Measurements from ENCODE around the gene FA2H. TPM values are rescaled to one million over a fixed set of nuclear protein-coding genes. Genes with fewer than 3 reads are reported as not detected.
A peak's percentile ranks its signal among the peaks of the same experiment; 100 is the strongest.
"Not testable (repeated sequence)": the region's sequence is repeated elsewhere in the genome, so short reads cannot be mapped to it uniquely, and the experiment has no call there.

FA2H gene
- total and polyA plus RNA-seq, 2 donors = 0.26 to 2.7 TPM

DNA sequence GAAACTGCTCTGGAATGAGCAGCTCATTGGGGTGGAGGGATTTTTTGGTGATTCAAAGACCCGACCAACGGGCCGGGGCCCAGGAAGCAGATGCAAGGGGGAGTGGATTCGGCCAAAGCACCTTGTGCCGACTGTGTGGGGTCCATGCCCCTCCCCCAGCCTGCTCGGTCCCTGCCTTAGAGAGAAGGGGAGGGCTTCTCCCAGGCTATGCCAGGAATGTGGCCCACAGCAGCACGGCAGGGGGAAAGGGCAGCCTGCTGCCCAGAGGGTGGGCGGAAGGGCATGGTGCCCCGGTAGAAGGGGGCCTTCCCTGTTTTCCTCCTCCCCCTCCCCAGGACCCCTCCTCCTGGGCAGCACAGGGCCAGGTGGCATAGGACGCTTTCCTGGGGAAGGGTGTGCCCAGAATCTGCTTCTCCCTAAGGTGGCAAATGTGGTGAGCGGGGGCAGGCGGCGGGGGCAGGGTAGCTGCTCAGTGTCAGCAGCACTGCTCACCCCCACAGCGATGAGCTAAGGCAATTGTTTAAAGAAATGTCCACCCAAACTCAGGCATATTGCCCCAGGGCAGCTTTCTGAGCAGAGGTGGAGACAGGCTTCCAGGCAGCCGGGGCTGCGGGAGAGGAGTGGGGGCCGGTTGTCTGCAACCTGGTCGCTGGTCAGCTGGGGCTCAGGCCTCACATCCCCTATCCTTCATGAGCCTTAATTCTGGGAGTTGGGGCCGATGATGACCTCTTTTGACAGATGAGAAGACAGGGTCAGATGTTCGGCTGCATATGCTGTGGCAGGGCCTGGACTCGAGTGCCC is 40.1 kb downstream of the FA2H start:
- whole genome bisulfite sequencing = 54% methylated on average over 21 of the region's 21 CpGs
- DNase-seq (ENCODE audit: extremely low spot score) = no peak
- H3K4me3 ChIP-seq (ENCODE audit: low read depth, low read length) = no peak overlapping the region

GRCh38 chr16:74732707-74733350 is 41.8 kb downstream of the FA2H start:
- DNase-seq (ENCODE audit: extremely low spot score) = no peak
- H3K27ac ChIP-seq (ENCODE audit: low read depth) = no peak overlapping the region
- H3K4me3 ChIP-seq (ENCODE audit: low read depth, low read length) = no peak overlapping the region
- whole genome bisulfite sequencing = 91% methylated on average over 15 of the region's 15 CpGs
- H3K4me1 ChIP-seq (ENCODE audit: insufficient read depth) = no peaks in the 10 kb centered on the region
- no peaks in the 10 kb centered on the region for H3K36me3 ChIP-seq (ENCODE audit: insufficient read depth)

More for the DNA sequence above, 40.1 kb downstream of the FA2H start:
- H3K27ac ChIP-seq (ENCODE audit: low read depth) = no peak overlapping the region
- H3K4me1 ChIP-seq (ENCODE audit: insufficient read depth) = no peaks in the 10 kb centered on the region
- H3K36me3 ChIP-seq (ENCODE audit: insufficient read depth) = no peaks in the 10 kb centered on the region

DNA sequence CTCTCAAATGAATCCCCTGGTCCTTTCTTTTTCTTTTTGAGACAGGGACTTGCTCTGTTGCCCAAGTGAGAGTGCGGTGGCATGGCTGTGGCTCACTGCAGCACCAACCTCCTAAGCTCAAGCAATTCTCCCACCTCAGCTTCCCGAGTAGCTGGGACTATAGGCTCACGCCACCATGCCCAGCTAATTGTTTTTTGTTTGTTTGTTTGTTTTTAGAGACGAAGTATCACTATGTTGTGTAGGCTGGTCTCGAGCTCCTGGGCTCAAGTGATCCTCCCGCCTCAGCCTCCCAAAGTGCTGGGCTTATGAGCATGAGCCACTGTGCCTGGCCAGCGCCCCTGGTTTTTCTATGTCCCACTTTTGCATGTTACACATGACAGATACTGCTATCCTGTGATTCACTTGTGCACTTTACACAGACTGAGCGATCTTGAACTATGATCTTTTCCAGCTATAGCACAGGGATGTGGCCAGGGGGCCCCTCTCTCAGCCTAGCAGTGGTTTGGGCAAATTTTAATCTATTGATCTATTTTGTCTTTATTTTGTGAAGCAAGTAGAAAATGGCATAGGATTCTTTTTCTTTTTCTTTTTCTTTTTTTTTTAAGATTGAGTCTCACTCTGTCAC is 42.7 kb downstream of the FA2H start:
- H3K4me3 ChIP-seq (ENCODE audit: low read depth, low read length) = no peak overlapping the region
- no peak for DNase-seq (ENCODE audit: extremely low spot score)
- H3K27ac ChIP-seq (ENCODE audit: low read depth) = no peak overlapping the region
- no peaks in the 10 kb centered on the region for H3K4me1 ChIP-seq (ENCODE audit: insufficient read depth)
- no peaks in the 10 kb centered on the region for H3K36me3 ChIP-seq (ENCODE audit: insufficient read depth)
- 86% methylated on average over 8 of the region's 8 CpGs for WGBS

DNA sequence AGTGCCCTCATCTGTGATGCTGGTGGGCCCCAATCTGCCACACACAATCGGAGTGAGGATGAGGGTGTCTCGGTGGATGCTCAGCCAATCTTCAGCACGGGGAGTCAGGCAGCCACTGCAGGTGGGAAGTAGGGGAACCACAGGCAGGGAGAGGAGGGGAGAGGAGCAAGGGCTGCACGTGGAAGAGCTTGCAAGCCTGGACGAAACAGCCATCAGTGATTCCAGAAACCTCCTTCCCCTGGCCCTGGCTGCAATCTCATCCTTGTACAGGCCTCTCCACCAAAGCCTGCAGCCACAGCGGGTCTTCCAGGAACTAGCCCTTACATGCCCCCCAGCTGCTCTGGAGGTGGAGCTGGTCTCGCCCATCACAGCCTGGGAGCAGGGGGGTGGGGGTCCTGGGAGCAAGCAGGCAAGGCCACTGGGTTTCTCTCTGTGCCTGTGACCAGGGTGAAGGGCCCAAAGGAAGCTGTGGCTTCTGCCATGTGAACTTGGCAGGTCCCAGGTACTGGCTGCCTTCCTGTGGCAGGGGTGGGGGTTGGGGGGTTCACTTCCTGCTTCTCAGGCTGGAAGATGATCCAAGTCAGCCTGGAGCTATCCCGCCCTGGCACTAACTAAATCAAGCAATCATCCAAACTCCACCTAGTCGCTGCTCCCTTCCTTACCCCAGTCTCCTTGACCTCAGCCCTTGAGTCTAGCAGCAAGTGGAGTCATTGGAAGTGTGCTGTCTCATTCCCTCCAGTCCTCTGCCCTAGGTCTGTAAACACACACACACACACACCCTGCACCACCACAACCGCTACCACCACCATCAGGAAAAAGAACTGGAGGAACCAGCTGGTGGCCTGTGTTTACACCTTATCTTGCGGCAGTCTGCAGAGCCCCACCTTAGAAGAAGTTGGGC is 44.6 kb downstream of the FA2H start:
- Histone ChIP-seq H3K27ac (ENCODE audit: low read depth) (peak overlapping the region; percentile 55), H3K4me1 (ENCODE audit: insufficient read depth) (no peaks in the 10 kb centered on the region), H3K4me3 (ENCODE audit: low read depth, low read length) (no peak overlapping the region), H3K36me3 (ENCODE audit: insufficient read depth) (no peaks in the 10 kb centered on the region)
- 49% methylated on average over 11 of the region's 11 CpGs for WGBS
- no peak for DNase-seq (ENCODE audit: extremely low spot score)

- no peaks in the 10 kb centered on the region for H3K36me3 ChIP-seq (ENCODE audit: insufficient read depth)
- no peaks in the 10 kb centered on the region for H3K4me1 ChIP-seq (ENCODE audit: insufficient read depth)
- no peak overlapping the region for H3K4me3 ChIP-seq (ENCODE audit: low read depth, low read length)
- no peak for DNase-seq (ENCODE audit: extremely low spot score)
- no peak overlapping the region for H3K27ac ChIP-seq (ENCODE audit: low read depth)
- WGBS = 95% methylated on average over 4 of the region's 4 CpGs
These were observed 46.7 kb downstream of the FA2H start for GRCh38 chr16:74727903-74728302.

DNA sequence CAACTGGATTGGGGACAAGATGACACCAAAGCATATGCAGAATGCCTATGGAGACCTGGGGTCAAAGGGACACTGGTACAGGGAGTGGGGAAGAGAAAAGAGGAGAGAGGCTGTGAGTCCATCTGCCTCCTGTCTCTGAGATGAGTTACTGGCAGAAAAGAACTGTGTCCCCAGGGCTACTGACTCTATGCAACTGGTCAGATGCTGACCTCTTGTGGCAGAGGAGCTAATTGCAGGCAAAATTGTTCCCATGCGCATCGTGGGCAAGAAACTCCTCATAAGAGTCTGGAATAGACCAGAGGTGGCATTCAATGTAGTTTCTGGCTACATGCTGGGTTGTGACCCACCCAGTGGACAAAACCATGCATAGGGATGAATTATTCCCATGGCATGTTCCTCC is 47.9 kb downstream of the FA2H start:
- Histone ChIP-seq H3K4me1 (ENCODE audit: insufficient read depth) (no peaks in the 10 kb centered on the region), H3K36me3 (ENCODE audit: insufficient read depth) (no peaks in the 10 kb centered on the region), H3K27ac (ENCODE audit: low read depth) (no peak overlapping the region), H3K4me3 (ENCODE audit: low read depth, low read length) (no peak overlapping the region)
- 65% methylated on average over 2 of the region's 2 CpGs for WGBS
- DNase-seq (ENCODE audit: extremely low spot score) = no peak

- Histone ChIP-seq H3K36me3 (ENCODE audit: insufficient read depth) (no peaks in the 10 kb centered on the region), H3K4me1 (ENCODE audit: insufficient read depth) (no peaks in the 10 kb centered on the region), H3K4me3 (ENCODE audit: low read depth, low read length) (no peak overlapping the region), H3K27ac (ENCODE audit: low read depth) (no peak overlapping the region)
- no peak for DNase-seq (ENCODE audit: extremely low spot score)
- WGBS = 89% methylated on average over 12 of the region's 12 CpGs
These were observed 48.8 kb downstream of the FA2H start for GRCh38 chr16:74725651-74726455.

DNA sequence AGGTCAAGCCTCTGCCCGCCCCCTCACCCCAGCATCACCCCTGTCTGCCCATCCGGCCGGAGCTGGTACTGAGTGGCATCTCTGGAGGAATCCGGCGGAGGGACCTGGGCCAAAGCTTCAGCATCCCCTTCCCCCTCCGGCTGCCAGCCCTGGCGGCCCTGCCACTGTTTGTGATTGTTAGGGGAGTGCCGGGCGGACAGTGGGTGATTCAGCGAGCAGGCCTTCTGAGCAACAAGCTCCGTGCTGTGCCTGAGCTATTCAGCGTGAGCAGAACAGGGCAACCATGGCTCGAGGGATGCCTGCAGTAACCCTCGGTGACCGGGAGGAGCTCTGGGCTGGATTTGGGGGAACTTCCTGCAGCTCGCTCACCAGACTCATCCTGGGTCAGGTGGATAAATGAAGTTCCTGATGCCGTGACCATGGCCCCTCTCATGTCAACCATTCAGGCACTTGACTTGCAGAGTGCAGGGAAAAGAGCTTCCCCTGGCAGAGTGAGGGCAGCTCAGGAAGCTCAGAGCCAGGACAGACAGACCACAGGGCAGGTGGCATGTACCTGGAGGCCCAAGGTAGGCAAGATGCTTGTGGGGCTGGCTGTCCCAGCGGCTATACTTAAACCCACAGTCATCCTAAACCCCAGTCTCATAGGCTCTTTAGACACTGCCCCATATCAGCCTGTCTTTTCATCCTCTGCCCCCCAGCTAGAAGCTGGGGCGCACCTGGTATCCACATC is 49.6 kb downstream of the FA2H start:
- Histone ChIP-seq H3K36me3 (ENCODE audit: insufficient read depth) (no peaks in the 10 kb centered on the region), H3K27ac (ENCODE audit: low read depth) (no peak overlapping the region), H3K4me1 (ENCODE audit: insufficient read depth) (no peaks in the 10 kb centered on the region), H3K4me3 (ENCODE audit: low read depth, low read length) (no peak overlapping the region)
- WGBS = 47% methylated on average over 19 of the region's 19 CpGs
- no peak for DNase-seq (ENCODE audit: extremely low spot score)

DNA sequence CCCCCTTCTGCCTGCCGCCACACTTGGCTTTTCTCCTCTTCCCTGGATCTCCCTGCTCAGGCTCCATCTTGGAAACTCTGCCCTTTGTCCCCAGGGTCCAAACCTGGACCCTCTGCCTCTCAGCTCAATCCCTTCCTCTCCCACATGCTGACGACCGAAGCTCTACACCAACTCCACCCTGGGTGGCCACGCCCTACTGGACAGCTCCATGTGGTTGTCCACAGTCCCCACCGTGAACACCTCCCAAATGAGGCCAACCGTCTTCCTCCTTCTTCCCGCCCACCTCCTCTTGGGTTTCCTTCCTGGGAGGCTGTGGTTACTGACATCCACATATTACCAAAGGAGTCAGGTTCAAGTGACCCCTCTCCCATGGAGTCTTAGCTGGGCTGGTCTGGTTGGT is 51.4 kb downstream of the FA2H start:
- no peaks in the 10 kb centered on the region for H3K4me1 ChIP-seq (ENCODE audit: insufficient read depth)
- no peaks in the 10 kb centered on the region for H3K36me3 ChIP-seq (ENCODE audit: insufficient read depth)
- 77% methylated on average over 7 of the region's 7 CpGs for WGBS
- H3K27ac ChIP-seq (ENCODE audit: low read depth) = no peak overlapping the region
- H3K4me3 ChIP-seq (ENCODE audit: low read depth, low read length) = no peak overlapping the region
- DNase-seq (ENCODE audit: extremely low spot score) = no peak

- WGBS = 90% methylated on average over 2 of the region's 2 CpGs
- H3K4me3 ChIP-seq (ENCODE audit: low read depth, low read length); H3K4me1 ChIP-seq (ENCODE audit: insufficient read depth); H3K36me3 ChIP-seq (ENCODE audit: insufficient read depth); DNase-seq (ENCODE audit: extremely low spot score); H3K27ac ChIP-seq (ENCODE audit: low read depth): not testable (repeated sequence)
These were observed 52.5 kb downstream of the FA2H start for GRCh38 chr16:74722156-74722555.

DNA sequence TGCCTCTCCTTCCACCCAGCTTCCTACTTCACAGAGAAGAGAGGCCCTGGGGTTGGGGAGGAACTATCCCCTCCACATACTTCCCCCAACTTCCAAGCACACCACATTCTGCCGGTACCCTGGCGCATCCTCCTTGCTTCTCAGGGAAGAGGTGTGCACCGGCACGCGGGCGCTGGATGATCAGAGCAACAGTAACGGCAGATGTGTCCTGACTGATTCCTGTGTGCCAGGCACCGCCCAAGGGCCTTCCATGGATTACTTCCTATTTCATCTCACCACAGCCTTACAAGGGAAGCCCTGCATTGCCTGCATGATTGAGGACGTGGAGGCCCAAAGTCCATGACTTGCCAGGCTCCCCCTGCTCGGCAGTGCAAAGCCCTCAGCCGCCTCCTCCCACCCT is 52.9 kb downstream of the FA2H start:
- no peak for DNase-seq (ENCODE audit: extremely low spot score)
- Histone ChIP-seq H3K36me3 (ENCODE audit: insufficient read depth) (no peaks in the 10 kb centered on the region), H3K27ac (ENCODE audit: low read depth) (no peak overlapping the region), H3K4me1 (ENCODE audit: insufficient read depth) (no peaks in the 10 kb centered on the region), H3K4me3 (ENCODE audit: low read depth, low read length) (no peak overlapping the region)
- 81% methylated on average over 11 of the region's 11 CpGs for WGBS

DNA sequence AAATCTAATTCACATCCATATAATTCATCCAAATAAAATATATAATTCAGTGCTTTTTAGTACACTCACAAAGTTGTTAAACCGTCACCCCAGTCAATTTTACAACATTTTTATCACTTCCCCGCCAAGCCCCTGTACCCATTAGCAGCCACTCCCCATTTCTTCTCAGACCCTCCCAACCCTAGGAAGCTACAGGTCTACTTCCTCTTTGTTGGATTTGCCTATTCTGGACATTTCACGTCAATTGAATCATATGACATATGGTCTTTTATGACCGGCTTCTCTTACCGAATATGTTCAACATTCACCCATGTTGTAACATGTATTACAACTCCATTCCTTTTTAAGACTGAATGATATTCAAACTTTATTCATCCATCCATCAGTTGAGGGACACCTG is 54.0 kb downstream of the FA2H start:
- Histone ChIP-seq H3K36me3 (ENCODE audit: insufficient read depth) (no peaks in the 10 kb centered on the region), H3K4me3 (ENCODE audit: low read depth, low read length) (no peak overlapping the region), H3K27ac (ENCODE audit: low read depth) (no peak overlapping the region), H3K4me1 (ENCODE audit: insufficient read depth) (no peaks in the 10 kb centered on the region)
- WGBS = 54% methylated on average over 5 of the region's 5 CpGs
- DNase-seq (ENCODE audit: extremely low spot score) = no peak

Data from urinary bladder (tissue), 4 donors.